MCF 10A (cell line): ENCODE results near the gene BAG2. TPM values are rescaled to one million over a fixed set of nuclear protein-coding genes. Genes with fewer than 3 reads are reported as not detected.

Experiments used
- BruUV-seq: library from RNA; stranded (reverse); fragments of 400-500 nt; replicated peaks from 2 replicates; lab custom pipeline; 2021; lab: Mats Ljungman, UMichigan
- CTCF ChIA-PET: fragments of 300-600 bp; sonication (Branson Sonifier 250); formaldehyde crosslinking; extraction: SDS; loops from one replicate; lab custom pipeline; 2021; ENCODE audit warnings: antibody characterized with exemption, inconsistent platforms; lab: Yijun Ruan, JAX
- POLR2A ChIA-PET: fragments of 300-600, 350-650 bp; sonication (Branson Sonifier 250); formaldehyde crosslinking; extraction: SDS; loops from one replicate; lab custom pipeline; 2020; ENCODE audit warnings: antibody characterized with exemption, inconsistent platforms; lab: Yijun Ruan, JAX
- DNase-seq: peaks from one replicate; pipeline ENCODE4 v3.0.0-alpha.2; 2018; ENCODE audit not compliant: unreplicated experiment
- H3K27ac Mint-ChIP-seq: one replicate; pipeline ENCODE4 v1.8.0; 2022; ENCODE audit warnings: mild to moderate bottlenecking, low read depth, mixed read lengths; ENCODE audit not compliant: unreplicated experiment
- H3K27me3 Mint-ChIP-seq: one replicate; pipeline ENCODE4 v1.8.0; 2022; ENCODE audit warnings: mixed read lengths; ENCODE audit not compliant: insufficient read depth, unreplicated experiment
- H3K36me3 Mint-ChIP-seq: one replicate; pipeline ENCODE4 v1.8.0; 2022; ENCODE audit warnings: mild to moderate bottlenecking, moderate library complexity, mixed read lengths; ENCODE audit not compliant: insufficient read depth, unreplicated experiment
- H3K4me1 Mint-ChIP-seq: one replicate; pipeline ENCODE4 v1.8.0; 2022; ENCODE audit warnings: mixed read lengths; ENCODE audit not compliant: insufficient read depth, unreplicated experiment
- H3K4me3 Mint-ChIP-seq: one replicate; pipeline ENCODE4 v1.8.0; 2022; ENCODE audit warnings: mild to moderate bottlenecking, moderate library complexity, mixed read lengths; ENCODE audit not compliant: unreplicated experiment
- H3K9me3 Mint-ChIP-seq: one replicate; pipeline ENCODE4 v1.8.0; 2022; ENCODE audit warnings: mixed read lengths; ENCODE audit not compliant: unreplicated experiment
- CTCF ChIP-seq: fragments of 200-600 bp; IDR thresholded peaks from one replicate; pipeline ENCODE4 v1.8.0; 2022; ENCODE audit warnings: antibody characterized with exemption, mild to moderate bottlenecking; ENCODE audit not compliant: unreplicated experiment
- intact Hi-C: fragments of 100-400 bp; cut with micrococcal nuclease; formaldehyde crosslinking; loops from 2 replicates; pipeline ENCODE4 v1.14.1; 2022
- total RNA-seq: library from RNA; stranded (reverse); gene quantifications from 2 replicates; pipeline ENCODE4 v1.2.3, GENCODE V29; 2022

The BAG2 gene
- total RNA-seq, 1 experiment from 2014 or later: 4.2 TPM

- ChIA-PET CTCF (interaction anchor here (0.8 kb wide), 1 partner anchor 47 kb away, joined by 4 read pairs; no protein-coding TSS in a partner anchor), POLR2A (no interaction called here)
- Mint-ChIP-seq H3K27me3 (no peaks in the 10 kb centered on the region), H3K36me3 (peaks cover 11% of the 10 kb centered on the region), H3K4me1 (peaks cover 7% of the 10 kb centered on the region), H3K4me3 (no peak overlapping the region), H3K9me3 (no peaks in the 10 kb centered on the region), H3K27ac (no peak overlapping the region)
- no peak for TF ChIP-seq CTCF
- no peak for DNase-seq
- intact Hi-C loops: no loop called here
- no TSS peak for BruUV-seq
These were observed 36.9 kb downstream of the BAG2 start for GRCh38 chr6:57209030-57209429.

- peaks cover 7% of the 10 kb centered on the region for H3K4me1 Mint-ChIP-seq
These were observed 37.9 kb downstream of the BAG2 start for GRCh38 chr6:57210060-57210459.

GRCh38 chr6:57215260-57215659 lies 43.1 kb downstream of the BAG2 start:
- POLR2A ChIA-PET: interaction anchor here (0.7 to 1.5 kb wide), 2 partner anchors 11 to 12 kb away, joined by 3 to 4 read pairs; no protein-coding TSS in a partner anchor
- peaks cover 32% of the 10 kb centered on the region for H3K4me1 Mint-ChIP-seq
- intact Hi-C loops: loop anchor here (5.0 kb wide), 1 partner anchor 87 kb away; no protein-coding TSS in a partner anchor
- H3K36me3 Mint-ChIP-seq: peaks cover 3% of the 10 kb centered on the region
- H3K4me3 Mint-ChIP-seq: no peak overlapping the region
- no peak overlapping the region for H3K27ac Mint-ChIP-seq
- BruUV-seq: no TSS peak
- H3K27me3 Mint-ChIP-seq: no peaks in the 10 kb centered on the region
- TF ChIP-seq CTCF: no peak
- no peak for DNase-seq
- no peaks in the 10 kb centered on the region for H3K9me3 Mint-ChIP-seq
- CTCF ChIA-PET: no interaction called here

More at GRCh38 chr6:57210060-57210459, 37.9 kb downstream of the BAG2 start:
- ChIA-PET POLR2A (interaction anchor here (0.7 kb wide), 1 partner anchor 15 kb away, joined by 4 read pairs; no protein-coding TSS in a partner anchor), CTCF (no interaction called here)
- Mint-ChIP-seq H3K27ac (no peak overlapping the region), H3K27me3 (no peaks in the 10 kb centered on the region), H3K4me3 (no peak overlapping the region), H3K36me3 (peaks cover 11% of the 10 kb centered on the region), H3K9me3 (no peaks in the 10 kb centered on the region)
- no TSS peak for BruUV-seq
- intact Hi-C loops: no loop called here
- TF ChIP-seq CTCF: no peak
- no peak for DNase-seq

GRCh38 chr6:57216235-57217101 lies 44.3 kb downstream of the BAG2 start:
- CTCF ChIA-PET: interaction anchor here (0.6 kb wide), 1 partner anchor 10 kb away, joined by 3 read pairs; no protein-coding TSS in a partner anchor
- no peaks in the 10 kb centered on the region for H3K36me3 Mint-ChIP-seq
- no peaks in the 10 kb centered on the region for H3K27me3 Mint-ChIP-seq
- no peaks in the 10 kb centered on the region for H3K9me3 Mint-ChIP-seq
- POLR2A ChIA-PET: interaction anchor here (1.2 kb wide), 1 partner anchor 9 kb away, joined by 5 read pairs; no protein-coding TSS in a partner anchor
- H3K4me3 Mint-ChIP-seq: peak overlapping the region; percentile 67
- no TSS peak for BruUV-seq
- TF ChIP-seq CTCF: peak; percentile 30
- intact Hi-C loops: loop anchor here (5.0 kb wide), 1 partner anchor 86 kb away; no protein-coding TSS in a partner anchor
- peak overlapping the region; percentile 66 for H3K27ac Mint-ChIP-seq
- DNase-seq: peak; percentile 63
- H3K4me1 Mint-ChIP-seq: peaks cover 36% of the 10 kb centered on the region
